Measurements from ENCODE around the gene JARID2.

GRCh38 chr6:15335385-15335784, 89.5 kb downstream of the JARID2 start:
- TF ChIP-seq POLR2AphosphoS5 (IDR thresholded peaks at IDR 0.05) (no peak), POLR2A (IDR thresholded peaks at IDR 0.05) (no peak), EP300 (IDR thresholded peaks at IDR 0.05) (no peak), CTCF (IDR thresholded peaks at IDR 0.05) (no peak)
